ENCODE data around the gene LTBP1. TPM values are rescaled to one million over a fixed set of nuclear protein-coding genes. Genes with fewer than 3 reads are reported as not detected.

The LTBP1 gene
- total RNA-seq, 3 donors from 2014 or later, result 13.3 to 18.7 (median 17.4) TPM

DNA sequence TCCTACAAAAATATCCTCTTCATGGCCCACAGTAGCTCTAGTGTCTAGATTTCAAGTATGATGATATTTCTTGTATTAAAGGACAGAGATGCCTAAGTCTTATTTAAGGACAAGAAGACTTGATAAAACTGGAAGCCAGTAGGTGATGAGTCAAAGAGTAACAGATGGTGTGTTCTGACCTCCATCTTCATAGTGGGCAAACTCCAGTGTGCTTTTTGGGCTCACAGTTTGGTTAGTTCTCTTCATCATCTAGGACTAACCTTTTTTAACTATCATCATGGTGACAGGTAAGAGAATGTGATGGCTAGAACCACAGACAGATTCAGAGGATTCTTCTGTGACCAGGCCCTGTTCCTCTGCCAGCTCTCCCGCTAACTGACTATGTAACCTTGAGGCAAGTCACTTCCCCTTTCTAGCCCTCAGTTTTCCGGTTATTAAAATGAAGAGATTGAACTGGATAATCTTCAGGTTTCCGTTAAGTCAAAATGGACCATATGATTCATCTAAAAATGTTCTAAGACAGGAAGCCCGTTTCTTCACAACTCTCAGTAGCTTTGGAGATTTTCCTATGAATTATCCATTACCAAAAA, 389.4 kb downstream of the LTBP1 start:
- no peak for DNase-seq (ENCODE audit: low spot score in 2 of 2)
- Histone ChIP-seq H3K36me3 (no peaks in the 10 kb centered on the region), H3K4me1 (no peaks in the 10 kb centered on the region), H3K9me3 (no peaks in the 10 kb centered on the region), H3K4me3 (no peak overlapping the region), H3K27ac (no peak overlapping the region), H3K27me3 (no peaks in the 10 kb centered on the region)
- TF ChIP-seq POLR2A (IDR thresholded peaks at IDR 0.05) (no peak), POLR2AphosphoS5 (IDR thresholded peaks at IDR 0.05) (no peak), CTCF (IDR thresholded peaks at IDR 0.05) (no peak)
- intact Hi-C loops (cut with DNase I; ENCODE audit: low total_unique reads), result no loop called here

GRCh38 chr2:33337385-33337960, 390.7 kb downstream of the LTBP1 start:
- Histone ChIP-seq H3K4me3 (no peak overlapping the region), H3K4me1 (no peaks in the 10 kb centered on the region), H3K36me3 (no peaks in the 10 kb centered on the region), H3K27ac (no peak overlapping the region), H3K9me3 (no peaks in the 10 kb centered on the region), H3K27me3 (no peaks in the 10 kb centered on the region)
- intact Hi-C loops (cut with DNase I; ENCODE audit: low total_unique reads), result no loop called here
- TF ChIP-seq POLR2A (IDR thresholded peaks at IDR 0.05) (no peak), POLR2AphosphoS5 (IDR thresholded peaks at IDR 0.05) (no peak), CTCF (IDR thresholded peaks at IDR 0.05) (no peak)
- no peak for DNase-seq (ENCODE audit: low spot score in 2 of 2)

DNA sequence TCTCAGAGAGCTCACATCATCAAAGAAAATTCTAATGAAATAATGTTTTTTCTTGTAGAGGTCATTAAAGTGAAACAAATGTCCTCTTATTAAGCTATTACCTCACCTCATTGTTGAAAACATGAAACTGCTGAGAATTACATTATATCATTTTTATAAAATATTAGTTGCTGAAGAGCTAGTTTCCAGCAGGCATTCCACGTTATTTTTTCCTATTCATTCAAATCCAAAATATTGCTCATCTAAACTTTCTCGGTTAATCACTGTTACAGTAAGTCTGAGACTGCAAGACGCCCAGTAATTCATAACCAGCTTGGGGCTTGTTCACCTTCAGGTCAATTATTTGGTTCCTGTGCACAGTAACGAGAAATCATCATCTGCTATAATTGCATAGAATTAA, 391.2 kb downstream of the LTBP1 start:
- Histone ChIP-seq H3K9me3 (no peaks in the 10 kb centered on the region), H3K36me3 (no peaks in the 10 kb centered on the region), H3K27me3 (no peaks in the 10 kb centered on the region), H3K4me1 (no peaks in the 10 kb centered on the region), H3K4me3 (no peak overlapping the region), H3K27ac (no peak overlapping the region)
- intact Hi-C loops (cut with DNase I; ENCODE audit: low total_unique reads), result no loop called here
- TF ChIP-seq CTCF (IDR thresholded peaks at IDR 0.05), result no peak
- TF ChIP-seq POLR2AphosphoS5 (IDR thresholded peaks at IDR 0.05), result no peak
- no peak for DNase-seq (ENCODE audit: low spot score in 2 of 2)

- Histone ChIP-seq H3K27ac (no peak overlapping the region), H3K9me3 (no peaks in the 10 kb centered on the region)
- intact Hi-C loops (cut with DNase I; ENCODE audit: low total_unique reads), result no loop called here
These were observed 392.5 kb downstream of the LTBP1 start for GRCh38 chr2:33339269-33339668.

More at GRCh38 chr2:33339269-33339668, 392.5 kb downstream of the LTBP1 start:
- Histone ChIP-seq H3K4me1 (no peaks in the 10 kb centered on the region), H3K27me3 (no peaks in the 10 kb centered on the region), H3K36me3 (no peaks in the 10 kb centered on the region), H3K4me3 (no peak overlapping the region)
- TF ChIP-seq CTCF (IDR thresholded peaks at IDR 0.05) (no peak), POLR2A (IDR thresholded peaks at IDR 0.05) (no peak), POLR2AphosphoS5 (IDR thresholded peaks at IDR 0.05) (no peak)
- DNase-seq (ENCODE audit: low spot score in 2 of 2), result no peak

All from breast epithelium (tissue), 4 donors.